ENCODE measurements around the gene GRN. TPM values are rescaled to one million over a fixed set of nuclear protein-coding genes. Genes with fewer than 3 reads are reported as not detected.
A peak's percentile ranks its signal among the peaks of the same experiment; 100 is the strongest.

GRN gene
- total and polyA plus RNA-seq, 9 of the 15 experiments (the other 6 are each of a cell fraction or from before 2014, with no cell fraction given) = 5.4 to 75.3 (median 20.7) TPM

DNA sequence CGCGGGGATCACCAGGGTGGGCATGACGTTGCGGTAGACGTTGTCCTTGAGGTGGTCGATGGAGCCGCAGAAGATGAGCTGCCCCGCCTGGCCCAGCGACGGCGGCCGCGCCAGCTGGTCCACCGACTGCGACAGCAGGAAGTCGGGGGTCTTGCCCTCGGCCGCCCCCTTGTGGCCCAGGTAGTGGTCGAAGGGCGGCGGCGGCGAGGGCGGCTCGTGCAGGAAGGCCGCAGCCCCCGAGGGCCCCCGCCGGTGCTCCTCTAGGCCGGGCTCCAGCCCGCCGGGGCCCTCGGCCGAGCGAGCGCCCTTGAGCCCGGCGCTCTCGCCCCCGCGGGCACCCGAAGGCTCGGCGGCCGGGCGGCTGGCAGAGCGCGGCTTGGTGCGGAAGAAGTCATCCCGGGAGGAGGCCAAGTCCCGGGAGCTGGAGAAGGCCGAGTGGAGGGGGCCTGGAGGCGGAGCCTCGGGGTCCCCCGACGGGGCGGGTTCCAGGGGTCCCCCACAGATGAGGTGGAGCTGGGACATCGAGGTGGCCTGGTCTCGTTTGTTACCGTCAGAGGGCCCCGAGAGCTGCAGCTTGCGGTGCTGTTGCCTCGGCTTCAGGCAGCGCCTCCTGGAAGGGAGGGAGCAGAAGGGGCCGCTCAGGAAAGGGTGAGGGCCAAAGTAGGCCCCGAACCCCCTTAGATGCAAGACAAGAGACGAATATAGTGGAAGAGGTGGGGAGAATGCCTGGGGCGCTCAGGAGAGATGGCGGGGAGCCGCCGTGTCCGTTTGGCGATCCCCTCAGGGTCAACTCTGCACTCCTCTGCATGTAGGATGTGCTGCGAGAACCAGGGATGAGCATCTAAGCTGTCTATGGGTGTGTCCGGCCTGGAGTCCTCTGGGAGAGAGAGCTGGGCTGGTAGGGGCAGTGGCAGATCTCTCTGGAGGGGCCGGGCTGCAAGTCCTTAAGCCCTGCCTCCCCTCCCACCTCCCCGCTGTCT lies 9.8 kb downstream of the GRN start:
- DNase-seq (ENCODE audit: extremely low read depth in 1 of 4, low spot score in 3 of 4) (peak in 2 of 4 experiments; percentile 17 to 19), FAIRE-seq (no peak), ATAC-seq (no peak)
- Histone ChIP-seq H3K27me3 (ENCODE audit: control insufficient read depth in 2 of 2, insufficient read depth in 2 of 2, low read length in 2 of 2) (no peaks in the 10 kb centered on the region), H3K36me3 (ENCODE audit: control insufficient read depth, insufficient read depth, low read length) (peaks cover 5% of the 10 kb centered on the region; the same call in 1 of the 3 replicates), H3K9ac (ENCODE audit: insufficient read depth in 1 of 2, low read depth in 2 of 2, low read length in 2 of 2) (0 out of 4 replicates have a peak overlapping the region, but pooled peaks of 1 of the 2 experiments have one; percentile 29), H4K20me1 (replicated peaks; ENCODE audit: control insufficient read depth, insufficient read depth, low read length) (peaks cover 3% of the 10 kb centered on the region; the same call in 1 of the 2 replicates), H3K4me2 (ENCODE audit: insufficient read depth, low read length) (no peak overlapping the region), H3K4me1 (replicated peaks in 1 of 2; ENCODE audit: control insufficient read depth in 2 of 2, insufficient read depth in 2 of 2, low read length in 2 of 2) (peaks cover 0 to 39% of the 10 kb centered on the region in 2 experiments; a peak in 2 of 5 replicates), H3K79me2 (ENCODE audit: control insufficient read depth, insufficient read depth, low read length) (no peaks in the 10 kb centered on the region), H3K4me3 (no peak overlapping the region), H3K27ac (ENCODE audit: extremely low read depth, low read depth, low read length) (no peak overlapping the region), H3K9me3 (replicated peaks; ENCODE audit: control insufficient read depth, insufficient read depth, low read depth, low read length) (no peaks in the 10 kb centered on the region), H3K9me1 (ENCODE audit: control insufficient read depth, insufficient read depth, low read length) (no peaks in the 10 kb centered on the region), H2AFZ (ENCODE audit: low read depth, low read length) (no peak overlapping the region)
- in situ Hi-C loops (cut with MboI) (no loop called here), intact Hi-C loops (cut with micrococcal nuclease) (no loop called here)
- CTCF ChIA-PET (ENCODE audit: low intra/inter-chr PET ratio) = interaction anchor here (0.7 kb wide), 1 partner anchor 89 kb away, joined by 3 read pairs; no protein-coding TSS in a partner anchor
- BruUV-seq (replicated peaks) = no TSS peak
- POLR2A ChIA-PET = interaction anchor here (0.6 to 1.8 kb wide), 3 partner anchors 10 to 169 kb away, joined by 3 to 8 read pairs (median 3); partner anchors contain the start of genes GRN and TMUB2
- WGBS (ENCODE audit: insufficient coverage, low coverage, missing lambda C conversion rate) = 73% methylated on average over 45 of the region's 77 CpGs
- TF ChIP-seq RAD21 (CRISPR knock-in tag; conservative IDR thresholded peaks at IDR 0.05 in 1 of 2, IDR thresholded peaks at IDR 0.05 in 1 of 2) = 0 out of 4 replicates have a peak, but pooled peaks of 1 of the 2 experiments have one; percentile 16
- TF ChIP-seq SRF (CRISPR knock-in tag; IDR thresholded peaks at IDR 0.05) = no peak
- TF ChIP-seq BRD4 (IDR thresholded peaks at IDR 0.05) = no peak
- TF ChIP-seq RBM25 (IDR thresholded peaks at IDR 0.05; ENCODE audit: low read depth, low read length, severe bottlenecking) = no peak
- TF ChIP-seq, protein P1, sequence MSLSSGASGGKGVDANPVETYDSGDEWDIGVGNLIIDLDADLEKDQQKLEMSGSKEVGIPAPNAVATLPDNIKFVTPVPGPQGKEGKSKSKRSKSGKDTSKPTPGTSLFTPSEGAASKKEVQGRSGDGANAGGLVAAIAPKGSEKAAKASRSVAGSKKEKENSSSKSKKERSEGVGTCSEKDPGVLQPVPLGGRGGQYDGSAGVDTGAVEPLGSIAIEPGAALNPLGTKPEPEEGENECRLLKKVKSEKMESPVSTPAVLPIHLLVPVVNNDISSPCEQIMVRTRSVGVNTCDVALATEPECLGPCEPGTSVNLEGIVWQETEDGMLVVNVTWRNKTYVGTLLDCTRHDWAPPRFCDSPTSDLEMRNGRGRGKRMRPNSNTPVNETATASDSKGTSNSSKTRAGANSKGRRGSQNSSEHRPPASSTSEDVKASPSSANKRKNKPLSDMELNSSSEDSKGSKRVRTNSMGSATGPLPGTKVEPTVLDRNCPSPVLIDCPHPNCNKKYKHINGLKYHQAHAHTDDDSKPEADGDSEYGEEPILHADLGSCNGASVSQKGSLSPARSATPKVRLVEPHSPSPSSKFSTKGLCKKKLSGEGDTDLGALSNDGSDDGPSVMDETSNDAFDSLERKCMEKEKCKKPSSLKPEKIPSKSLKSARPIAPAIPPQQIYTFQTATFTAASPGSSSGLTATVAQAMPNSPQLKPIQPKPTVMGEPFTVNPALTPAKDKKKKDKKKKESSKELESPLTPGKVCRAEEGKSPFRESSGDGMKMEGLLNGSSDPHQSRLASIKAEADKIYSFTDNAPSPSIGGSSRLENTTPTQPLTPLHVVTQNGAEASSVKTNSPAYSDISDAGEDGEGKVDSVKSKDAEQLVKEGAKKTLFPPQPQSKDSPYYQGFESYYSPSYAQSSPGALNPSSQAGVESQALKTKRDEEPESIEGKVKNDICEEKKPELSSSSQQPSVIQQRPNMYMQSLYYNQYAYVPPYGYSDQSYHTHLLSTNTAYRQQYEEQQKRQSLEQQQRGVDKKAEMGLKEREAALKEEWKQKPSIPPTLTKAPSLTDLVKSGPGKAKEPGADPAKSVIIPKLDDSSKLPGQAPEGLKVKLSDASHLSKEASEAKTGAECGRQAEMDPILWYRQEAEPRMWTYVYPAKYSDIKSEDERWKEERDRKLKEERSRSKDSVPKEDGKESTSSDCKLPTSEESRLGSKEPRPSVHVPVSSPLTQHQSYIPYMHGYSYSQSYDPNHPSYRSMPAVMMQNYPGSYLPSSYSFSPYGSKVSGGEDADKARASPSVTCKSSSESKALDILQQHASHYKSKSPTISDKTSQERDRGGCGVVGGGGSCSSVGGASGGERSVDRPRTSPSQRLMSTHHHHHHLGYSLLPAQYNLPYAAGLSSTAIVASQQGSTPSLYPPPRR (CRISPR knock-in tag; IDR thresholded peaks at IDR 0.05; ENCODE audit: borderline replicate concordance) = no peak
- TF ChIP-seq YBX1 (IDR thresholded peaks at IDR 0.05) = no peak
- TF ChIP-seq MEIS2 (IDR thresholded peaks at IDR 0.05; ENCODE audit: partially characterized antibody) = no peak
- TF ChIP-seq ASH1L (IDR thresholded peaks at IDR 0.05; ENCODE audit: borderline replicate concordance, low read depth, partially characterized antibody) = no peak
- no peak for TF ChIP-seq EZH2 (IDR thresholded peaks at IDR 0.05; ENCODE audit: borderline replicate concordance, low read depth, low read length)
- TF ChIP-seq PYGO2 (tag; IDR thresholded peaks at IDR 0.05) = no peak
- TF ChIP-seq EP300 (IDR thresholded peaks at IDR 0.05; ENCODE audit: low read length) = no peak
- no peak for TF ChIP-seq ZNF253 (CRISPR knock-in tag; conservative IDR thresholded peaks at IDR 0.05)
- no peak for TF ChIP-seq NFIC (IDR thresholded peaks at IDR 0.05)
- TF ChIP-seq, protein P2, sequence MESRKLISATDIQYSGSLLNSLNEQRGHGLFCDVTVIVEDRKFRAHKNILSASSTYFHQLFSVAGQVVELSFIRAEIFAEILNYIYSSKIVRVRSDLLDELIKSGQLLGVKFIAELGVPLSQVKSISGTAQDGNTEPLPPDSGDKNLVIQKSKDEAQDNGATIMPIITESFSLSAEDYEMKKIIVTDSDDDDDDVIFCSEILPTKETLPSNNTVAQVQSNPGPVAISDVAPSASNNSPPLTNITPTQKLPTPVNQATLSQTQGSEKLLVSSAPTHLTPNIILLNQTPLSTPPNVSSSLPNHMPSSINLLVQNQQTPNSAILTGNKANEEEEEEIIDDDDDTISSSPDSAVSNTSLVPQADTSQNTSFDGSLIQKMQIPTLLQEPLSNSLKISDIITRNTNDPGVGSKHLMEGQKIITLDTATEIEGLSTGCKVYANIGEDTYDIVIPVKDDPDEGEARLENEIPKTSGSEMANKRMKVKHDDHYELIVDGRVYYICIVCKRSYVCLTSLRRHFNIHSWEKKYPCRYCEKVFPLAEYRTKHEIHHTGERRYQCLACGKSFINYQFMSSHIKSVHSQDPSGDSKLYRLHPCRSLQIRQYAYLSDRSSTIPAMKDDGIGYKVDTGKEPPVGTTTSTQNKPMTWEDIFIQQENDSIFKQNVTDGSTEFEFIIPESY (CRISPR knock-in tag; IDR thresholded peaks at IDR 0.05) = peak; percentile 13; the same call in 1 of the 2 replicates

Data from K562 (cell line).